ENCODE results near the gene SEMA3F.

DNA sequence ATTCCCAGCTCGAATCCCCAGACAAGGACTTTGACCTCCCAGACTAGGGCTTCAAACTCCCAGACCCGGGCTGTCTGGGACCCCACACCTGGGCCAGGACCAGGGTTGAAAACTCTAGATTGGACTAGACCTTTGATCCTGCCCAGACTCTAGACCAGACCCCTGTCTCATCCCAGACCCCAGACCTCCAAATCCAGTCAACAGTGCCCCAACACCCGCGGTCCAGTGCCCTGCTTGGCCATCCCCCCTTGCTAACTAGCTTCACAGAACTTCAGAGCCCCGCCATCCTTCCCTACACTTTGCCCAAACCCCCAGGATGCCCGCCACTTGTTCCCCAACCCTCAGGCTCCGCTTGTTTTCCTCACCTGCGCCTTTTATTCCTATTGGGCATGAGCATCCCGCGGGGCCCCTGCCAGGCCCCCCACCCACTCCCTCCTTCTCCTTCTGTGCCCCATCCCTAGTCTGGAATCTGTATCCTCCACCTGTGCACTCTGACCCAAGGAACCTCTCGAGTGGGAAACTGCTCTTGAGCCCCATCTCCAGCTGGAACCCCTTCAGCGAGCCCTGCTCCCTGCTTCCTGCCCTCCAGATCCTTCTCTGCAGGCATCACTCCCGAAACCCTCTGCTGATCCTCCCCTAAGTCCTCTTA lies 81.5 kb downstream of the SEMA3F start:
- TF ChIP-seq, protein P1, sequence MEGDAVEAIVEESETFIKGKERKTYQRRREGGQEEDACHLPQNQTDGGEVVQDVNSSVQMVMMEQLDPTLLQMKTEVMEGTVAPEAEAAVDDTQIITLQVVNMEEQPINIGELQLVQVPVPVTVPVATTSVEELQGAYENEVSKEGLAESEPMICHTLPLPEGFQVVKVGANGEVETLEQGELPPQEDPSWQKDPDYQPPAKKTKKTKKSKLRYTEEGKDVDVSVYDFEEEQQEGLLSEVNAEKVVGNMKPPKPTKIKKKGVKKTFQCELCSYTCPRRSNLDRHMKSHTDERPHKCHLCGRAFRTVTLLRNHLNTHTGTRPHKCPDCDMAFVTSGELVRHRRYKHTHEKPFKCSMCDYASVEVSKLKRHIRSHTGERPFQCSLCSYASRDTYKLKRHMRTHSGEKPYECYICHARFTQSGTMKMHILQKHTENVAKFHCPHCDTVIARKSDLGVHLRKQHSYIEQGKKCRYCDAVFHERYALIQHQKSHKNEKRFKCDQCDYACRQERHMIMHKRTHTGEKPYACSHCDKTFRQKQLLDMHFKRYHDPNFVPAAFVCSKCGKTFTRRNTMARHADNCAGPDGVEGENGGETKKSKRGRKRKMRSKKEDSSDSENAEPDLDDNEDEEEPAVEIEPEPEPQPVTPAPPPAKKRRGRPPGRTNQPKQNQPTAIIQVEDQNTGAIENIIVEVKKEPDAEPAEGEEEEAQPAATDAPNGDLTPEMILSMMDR (conservative IDR thresholded peaks at IDR 0.05 in 1 of 2, IDR thresholded peaks at IDR 0.05 in 1 of 2; ENCODE audit: low read depth in 1 of 2, low read length in 2 of 2): no peak
- TF ChIP-seq EZH2 (IDR thresholded peaks at IDR 0.05; ENCODE audit: low read length, missing control alignments): no peak

Data from fibroblast of lung (primary cell).